Measurements from ENCODE around the gene POLR1B. TPM values are rescaled to one million over a fixed set of nuclear protein-coding genes. Genes with fewer than 3 reads are reported as not detected.

Gene POLR1B
- total RNA-seq, 1 experiment from 2014 or later, result 83.6 TPM

DNA sequence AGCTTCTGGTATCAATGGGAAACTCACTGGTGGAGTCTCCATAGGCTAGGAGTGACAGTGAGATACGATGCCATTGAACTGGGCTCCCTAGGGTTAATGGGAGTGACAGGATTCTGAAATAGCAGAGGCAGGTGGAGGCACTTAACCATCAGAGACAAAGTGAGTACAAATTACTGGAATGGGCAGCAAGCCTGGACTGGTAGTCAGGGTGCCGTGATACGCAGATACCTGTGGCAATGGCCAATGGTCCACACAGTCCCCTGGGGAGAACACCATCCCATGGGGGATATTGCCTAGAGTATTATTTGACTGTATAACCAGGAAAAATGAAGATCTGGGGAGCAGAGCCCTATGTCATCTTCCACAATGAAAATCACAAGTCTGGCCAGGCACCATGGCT, 59.5 kb downstream of the POLR1B start:
- Histone ChIP-seq H3K23me2 (ENCODE audit: insufficient read length, low read depth, low read length, poor library complexity, severe bottlenecking) (no peaks in the 10 kb centered on the region), H3K79me1 (ENCODE audit: insufficient read depth, low read depth, low read length, poor library complexity, severe bottlenecking) (no peaks in the 10 kb centered on the region), H3K27me3 (ENCODE audit: insufficient read depth, low read length) (no peaks in the 10 kb centered on the region), H3K4me1 (ENCODE audit: insufficient read depth, low read length) (no peaks in the 10 kb centered on the region), H3K9me3 (ENCODE audit: control insufficient read depth, low read depth, low read length) (no peaks in the 10 kb centered on the region), H3K4me2 (ENCODE audit: insufficient read depth, insufficient read length, low read length) (no peak overlapping the region), H4K8ac (replicated peaks; ENCODE audit: insufficient read length, low read depth, low read length) (no peak overlapping the region), H2BK12ac (ENCODE audit: insufficient read length, low read depth, low read length) (no peak overlapping the region), H3T11ph (ENCODE audit: low read length) (no peak overlapping the region), H3K79me2 (ENCODE audit: insufficient read depth, low read length) (no peaks in the 10 kb centered on the region), H3K23ac (ENCODE audit: insufficient read length, low read depth, low read length) (no peak overlapping the region), H3K14ac (ENCODE audit: insufficient read depth, low read length) (no peak overlapping the region), H2BK20ac (ENCODE audit: low read depth, low read length, poor library complexity, severe bottlenecking) (no peak overlapping the region), H2BK5ac (ENCODE audit: insufficient read length, low read length) (no peak overlapping the region), H4K91ac (ENCODE audit: insufficient read length, low read depth, low read length) (no peak overlapping the region), H2AK5ac (ENCODE audit: insufficient read length, low read length) (no peak overlapping the region), H3K18ac (ENCODE audit: insufficient read length, low read depth, low read length) (no peak overlapping the region), H4K20me1 (ENCODE audit: control insufficient read depth, insufficient read depth, insufficient read length) (no peaks in the 10 kb centered on the region), H2BK15ac (ENCODE audit: low read depth, low read length) (no peak overlapping the region), H3K56ac (ENCODE audit: insufficient read length, low read depth, low read length) (no peak overlapping the region), H3K27ac (ENCODE audit: insufficient read length, low read depth, low read length) (no peak overlapping the region), H4K5ac (ENCODE audit: insufficient read length, low read depth, low read length) (no peak overlapping the region), H3K4ac (ENCODE audit: low read depth, low read length) (no peak overlapping the region), H2BK120ac (ENCODE audit: low read depth, low read length, poor library complexity, severe bottlenecking) (no peak overlapping the region), H2AFZ (ENCODE audit: low read length) (no peak overlapping the region), H3K9ac (ENCODE audit: extremely low read depth, insufficient read length, low read length) (no peak overlapping the region)
- no peak for DNase-seq
- Mint-ChIP-seq H3K27me3 (ENCODE audit: low read depth) (no peaks in the 10 kb centered on the region; the same call in 1 of the 2 replicates), H3K27ac (no peak overlapping the region; a peak in 1 of 7 replicates), H3K36me3 (ENCODE audit: insufficient read depth in 1 of 3, low read depth in 3 of 3) (no peaks in the 10 kb centered on the region), H3K4me1 (peaks cover 4 to 5% of the 10 kb centered on the region in 2 experiments), H3K9me3 (peaks cover 0 to 3% of the 10 kb centered on the region in 2 experiments; a peak in 1 of 5 replicates), H3K4me3 (no peak overlapping the region)
- TF ChIP-seq, protein P1, sequence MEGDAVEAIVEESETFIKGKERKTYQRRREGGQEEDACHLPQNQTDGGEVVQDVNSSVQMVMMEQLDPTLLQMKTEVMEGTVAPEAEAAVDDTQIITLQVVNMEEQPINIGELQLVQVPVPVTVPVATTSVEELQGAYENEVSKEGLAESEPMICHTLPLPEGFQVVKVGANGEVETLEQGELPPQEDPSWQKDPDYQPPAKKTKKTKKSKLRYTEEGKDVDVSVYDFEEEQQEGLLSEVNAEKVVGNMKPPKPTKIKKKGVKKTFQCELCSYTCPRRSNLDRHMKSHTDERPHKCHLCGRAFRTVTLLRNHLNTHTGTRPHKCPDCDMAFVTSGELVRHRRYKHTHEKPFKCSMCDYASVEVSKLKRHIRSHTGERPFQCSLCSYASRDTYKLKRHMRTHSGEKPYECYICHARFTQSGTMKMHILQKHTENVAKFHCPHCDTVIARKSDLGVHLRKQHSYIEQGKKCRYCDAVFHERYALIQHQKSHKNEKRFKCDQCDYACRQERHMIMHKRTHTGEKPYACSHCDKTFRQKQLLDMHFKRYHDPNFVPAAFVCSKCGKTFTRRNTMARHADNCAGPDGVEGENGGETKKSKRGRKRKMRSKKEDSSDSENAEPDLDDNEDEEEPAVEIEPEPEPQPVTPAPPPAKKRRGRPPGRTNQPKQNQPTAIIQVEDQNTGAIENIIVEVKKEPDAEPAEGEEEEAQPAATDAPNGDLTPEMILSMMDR (conservative IDR thresholded peaks at IDR 0.05), result no peak
- WGBS (ENCODE audit: extremely low coverage, insufficient read length, low lambda C conversion rate), result no CpG with 5 or more reads among the region's 3 CpGs

Data from H9 (cell line).